Vagina (tissue), 2 donors: ENCODE data around the gene CDK9. TPM values are rescaled to one million over a fixed set of nuclear protein-coding genes. Genes with fewer than 3 reads are reported as not detected.

Experiments
- DNase-seq, 2 donors: peaks; one replicate each; pipeline ENCODE4 v3.0.0-alpha.2; 2017; ENCODE audit errors: extremely low spot score in 2 of 2
- H3K27ac ChIP-seq: fragments of 200-600 bp; sonication (generic); one replicate; pipeline ENCODE4 v1.5.1; 2019
- H3K27me3 ChIP-seq: fragments of 200-600 bp; sonication (generic); one replicate; pipeline ENCODE4 v1.5.1; 2019
- H3K36me3 ChIP-seq, 2 donors: fragments of 200-600 bp; sonication (generic); one replicate each; pipeline ENCODE4 v1.5.1; 2017 to 2019
- H3K4me1 ChIP-seq: fragments of 200-600 bp; sonication (generic); one replicate; pipeline ENCODE4 v1.5.1; 2019
- H3K4me3 ChIP-seq, 2 donors: fragments of 200-600 bp; sonication (generic); 1 replicate in 1 of 2; 2 replicates in 1 of 2; pipeline ENCODE4 v1.5.1; 2016 to 2019
- H3K9me3 ChIP-seq: fragments of 200-600 bp; sonication (generic); one replicate; pipeline ENCODE4 v1.5.1; 2019
- CTCF ChIP-seq, 3 experiments: fragments of 450-650 bp in 2 of 3; fragments of 200-600 bp in 1 of 3; sonication (generic) in 1 of 3; IDR thresholded peaks; one replicate each; pipeline ENCODE4 v1.5.1; 2017 to 2019; ENCODE audit warnings: antibody characterized with exemption in 3 of 3, mild to moderate bottlenecking in 2 of 3, moderate library complexity in 2 of 3
- POLR2A ChIP-seq, 2 donors: fragments of 450-650 bp; IDR thresholded peaks; one replicate each; pipeline ENCODE4 v1.6.1; 2017; ENCODE audit warnings: antibody characterized with exemption in 2 of 2, mild to moderate bottlenecking in 2 of 2, moderate library complexity in 2 of 2
- POLR2AphosphoS5 ChIP-seq, 2 donors: sonication (generic); formaldehyde crosslinking; IDR thresholded peaks; one replicate each; pipeline ENCODE4 v1.9.0; 2017; ENCODE audit warnings: antibody characterized with exemption in 2 of 2, mild to moderate bottlenecking in 2 of 2, low read depth in 1 of 2; ENCODE audit not compliant: insufficient read depth in 1 of 2
- intact Hi-C: fragments of 100-400 bp; cut with DNase I; formaldehyde crosslinking; loops from one replicate; pipeline ENCODE4 v1.15.1; 2023
- total RNA-seq: library from RNA; depleted of rRNA; stranded (reverse); fragments of >200 nt; gene quantifications from one replicate; pipeline ENCODE4 v1.2.3, GENCODE V29; 2016

The CDK9 gene
- total RNA-seq, 1 donor from 2014 or later, result 66.3 TPM

GRCh38 chr9:127751269-127752054 lies 34.4 kb upstream of the CDK9 start:
- H3K4me1 ChIP-seq, result peaks cover 14% of the 10 kb centered on the region
- TF ChIP-seq POLR2AphosphoS5 (IDR thresholded peaks at IDR 0.05; ENCODE audit: insufficient read depth in 1 of 2, low read depth in 1 of 2) (no peak), POLR2A (IDR thresholded peaks at IDR 0.05) (no peak), CTCF (IDR thresholded peaks at IDR 0.05) (no peak)
- peaks cover 5% of the 10 kb centered on the region for H3K27me3 ChIP-seq
- H3K27ac ChIP-seq, result no peak overlapping the region
- no peaks in the 10 kb centered on the region for H3K36me3 ChIP-seq
- H3K4me3 ChIP-seq, result no peak overlapping the region
- no peaks in the 10 kb centered on the region for H3K9me3 ChIP-seq
- DNase-seq, result no peak
- intact Hi-C loops, result no loop called here

GRCh38 chr9:127753148-127753547 lies 32.7 kb upstream of the CDK9 start:
- intact Hi-C loops, result no loop called here
- Histone ChIP-seq H3K36me3 (no peaks in the 10 kb centered on the region), H3K4me3 (no peak overlapping the region), H3K9me3 (no peaks in the 10 kb centered on the region), H3K4me1 (peaks cover 14% of the 10 kb centered on the region), H3K27ac (no peak overlapping the region), H3K27me3 (peaks cover 5% of the 10 kb centered on the region)
- TF ChIP-seq POLR2AphosphoS5 (IDR thresholded peaks at IDR 0.05; ENCODE audit: insufficient read depth in 1 of 2, low read depth in 1 of 2) (no peak), CTCF (IDR thresholded peaks at IDR 0.05) (no peak), POLR2A (IDR thresholded peaks at IDR 0.05) (no peak)
- no peak for DNase-seq

GRCh38 chr9:127753622-127754021 lies 32.2 kb upstream of the CDK9 start:
- Histone ChIP-seq H3K4me1 (peaks cover 14% of the 10 kb centered on the region), H3K4me3 (no peak overlapping the region), H3K36me3 (no peaks in the 10 kb centered on the region), H3K27ac (no peak overlapping the region), H3K9me3 (no peaks in the 10 kb centered on the region), H3K27me3 (peaks cover 5% of the 10 kb centered on the region)
- TF ChIP-seq POLR2AphosphoS5 (IDR thresholded peaks at IDR 0.05; ENCODE audit: insufficient read depth in 1 of 2, low read depth in 1 of 2) (no peak), POLR2A (IDR thresholded peaks at IDR 0.05) (no peak), CTCF (IDR thresholded peaks at IDR 0.05) (no peak)
- DNase-seq, result no peak
- intact Hi-C loops, result no loop called here

- intact Hi-C loops, result no loop called here
- peaks cover 5% of the 10 kb centered on the region for H3K27me3 ChIP-seq
- H3K9me3 ChIP-seq, result no peaks in the 10 kb centered on the region
- no peak overlapping the region for H3K27ac ChIP-seq
- peak overlapping the region in 1 of 2 donors; percentile 6 for H3K4me3 ChIP-seq
- no peaks in the 10 kb centered on the region for H3K36me3 ChIP-seq
- DNase-seq, result no peak
- no peak for TF ChIP-seq CTCF (IDR thresholded peaks at IDR 0.05)
- TF ChIP-seq POLR2A (IDR thresholded peaks at IDR 0.05), result no peak
- no peak for TF ChIP-seq POLR2AphosphoS5 (IDR thresholded peaks at IDR 0.05; ENCODE audit: insufficient read depth in 1 of 2, low read depth in 1 of 2)
- peaks cover 14% of the 10 kb centered on the region for H3K4me1 ChIP-seq
Measured at GRCh38 chr9:127754099-127755060, 31.5 kb upstream of the CDK9 start.
